HG03439 (cell line): ENCODE data around the gene ALLC.

Experiments used
- ATAC-seq: cut with Tn5 transposase; IDR thresholded peaks from one replicate; pipeline ENCODE4 v1.9.1; 2021; ENCODE audit warnings: mild to moderate bottlenecking, moderate library complexity; ENCODE audit not compliant: unreplicated experiment

ALLC gene

DNA sequence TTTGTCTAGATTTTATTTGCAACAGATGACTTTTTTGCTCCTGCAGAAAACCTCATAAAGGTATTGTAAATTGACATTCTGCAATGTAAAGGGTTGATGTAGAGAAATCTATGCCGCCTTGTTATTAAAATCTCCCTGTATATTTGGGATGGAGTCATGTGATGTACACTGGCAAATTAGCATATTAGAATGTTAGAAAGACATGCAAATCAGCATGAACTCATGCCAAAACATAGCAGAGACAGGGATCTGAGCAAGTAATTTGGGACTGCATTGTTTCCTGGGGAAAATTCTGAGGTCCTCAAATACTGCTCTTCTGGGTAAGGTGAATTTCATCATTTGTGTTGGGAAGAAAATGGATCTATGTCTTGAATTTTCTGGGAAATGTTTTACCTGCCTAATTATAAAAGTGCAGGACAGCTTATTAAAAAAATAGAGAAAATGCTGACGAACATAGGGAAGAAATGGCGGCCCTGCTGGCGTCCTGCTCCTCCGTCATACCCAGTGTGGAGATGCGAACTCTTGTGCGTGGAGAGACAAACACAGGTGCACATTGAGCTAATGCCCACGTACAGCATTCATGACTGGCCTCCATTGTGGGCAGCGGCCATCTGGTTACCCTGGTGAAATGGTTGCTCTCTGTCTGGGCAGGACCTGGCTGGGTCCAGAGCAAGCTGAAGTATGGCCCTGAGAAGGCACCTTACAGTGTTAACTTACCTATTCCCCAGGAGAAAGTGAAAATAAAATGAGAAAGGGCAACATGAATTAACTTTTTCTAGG, 16.3 kb downstream of the ALLC start:
- ATAC-seq, result no peak

DNA sequence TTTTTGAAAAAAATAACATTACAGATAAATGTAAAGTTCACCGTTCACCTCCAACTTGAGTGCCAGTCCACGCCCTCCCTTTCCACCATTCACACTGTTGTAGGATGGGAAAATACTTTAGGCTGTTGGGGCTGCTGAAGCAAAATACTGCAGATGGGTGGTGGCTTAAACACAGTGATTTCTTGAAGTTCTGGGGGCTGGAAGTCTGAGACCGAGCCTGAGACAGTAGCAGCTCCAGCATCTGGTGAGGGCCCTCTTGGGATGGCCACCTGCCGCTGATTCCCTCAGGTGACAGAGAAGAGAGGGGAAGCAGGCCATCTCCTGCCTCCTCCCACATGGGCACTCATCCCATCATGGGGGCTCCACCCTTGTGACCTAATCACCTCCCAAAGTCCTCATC, 17.7 kb downstream of the ALLC start:
- ATAC-seq, result no peak

DNA sequence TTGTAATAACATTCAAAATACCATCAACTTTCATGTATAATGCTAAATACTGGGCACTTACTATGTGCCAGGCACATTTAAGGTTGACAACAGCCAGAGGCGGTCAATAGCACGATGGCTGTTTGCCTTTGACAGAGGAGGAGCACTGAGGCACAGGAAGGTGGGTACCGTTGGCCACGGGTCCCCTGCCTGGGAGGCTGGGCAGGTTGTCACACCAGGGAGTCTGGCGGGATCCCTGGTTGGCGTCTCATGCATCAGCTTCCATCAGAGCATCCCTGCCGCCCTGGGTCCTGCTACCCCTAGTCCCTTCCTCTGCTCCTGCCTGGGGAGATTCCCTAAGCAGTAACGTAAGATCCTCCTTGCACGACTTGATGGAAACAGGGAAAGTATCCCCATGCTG, 19.4 kb downstream of the ALLC start:
- no peak for ATAC-seq

DNA sequence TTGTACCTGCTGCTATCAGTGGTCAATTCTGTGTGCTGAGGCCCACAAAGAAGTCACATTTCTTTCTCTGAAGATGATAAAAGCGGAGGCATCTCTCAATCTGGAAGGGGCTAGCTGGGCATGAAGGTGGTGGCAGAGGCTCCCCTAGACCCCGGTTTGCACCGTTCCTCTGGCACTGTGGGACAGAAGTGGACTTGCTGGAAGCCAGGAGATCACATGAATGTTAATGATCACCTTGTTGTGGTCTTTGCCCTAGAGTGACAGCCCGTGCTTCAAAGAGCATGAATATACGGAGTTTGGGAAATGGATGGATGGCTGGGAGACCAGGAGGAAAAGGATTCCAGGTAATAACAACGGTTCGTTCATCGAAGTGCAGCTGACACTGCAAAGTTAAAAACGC, 20.2 kb downstream of the ALLC start:
- no peak for ATAC-seq

DNA sequence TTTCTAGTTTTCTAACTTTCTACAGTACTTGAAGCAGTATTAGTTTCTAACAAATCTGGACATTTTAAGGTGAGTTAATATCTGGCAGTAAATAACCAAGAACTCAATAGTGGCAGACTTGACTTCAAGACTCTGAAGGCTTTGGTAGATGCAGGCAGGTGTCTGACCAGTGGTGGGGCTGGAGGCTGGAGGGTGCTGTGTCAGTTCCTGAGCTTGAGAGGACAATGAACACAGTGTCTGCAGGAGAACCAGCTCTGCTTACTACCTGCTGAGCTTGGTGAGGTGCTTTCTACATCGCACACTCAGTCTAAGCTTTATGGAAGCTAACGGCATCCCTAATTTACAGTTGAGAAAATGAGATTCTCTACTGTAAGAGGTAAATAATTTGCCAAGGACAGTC, 21.2 kb downstream of the ALLC start:
- no peak for ATAC-seq

DNA sequence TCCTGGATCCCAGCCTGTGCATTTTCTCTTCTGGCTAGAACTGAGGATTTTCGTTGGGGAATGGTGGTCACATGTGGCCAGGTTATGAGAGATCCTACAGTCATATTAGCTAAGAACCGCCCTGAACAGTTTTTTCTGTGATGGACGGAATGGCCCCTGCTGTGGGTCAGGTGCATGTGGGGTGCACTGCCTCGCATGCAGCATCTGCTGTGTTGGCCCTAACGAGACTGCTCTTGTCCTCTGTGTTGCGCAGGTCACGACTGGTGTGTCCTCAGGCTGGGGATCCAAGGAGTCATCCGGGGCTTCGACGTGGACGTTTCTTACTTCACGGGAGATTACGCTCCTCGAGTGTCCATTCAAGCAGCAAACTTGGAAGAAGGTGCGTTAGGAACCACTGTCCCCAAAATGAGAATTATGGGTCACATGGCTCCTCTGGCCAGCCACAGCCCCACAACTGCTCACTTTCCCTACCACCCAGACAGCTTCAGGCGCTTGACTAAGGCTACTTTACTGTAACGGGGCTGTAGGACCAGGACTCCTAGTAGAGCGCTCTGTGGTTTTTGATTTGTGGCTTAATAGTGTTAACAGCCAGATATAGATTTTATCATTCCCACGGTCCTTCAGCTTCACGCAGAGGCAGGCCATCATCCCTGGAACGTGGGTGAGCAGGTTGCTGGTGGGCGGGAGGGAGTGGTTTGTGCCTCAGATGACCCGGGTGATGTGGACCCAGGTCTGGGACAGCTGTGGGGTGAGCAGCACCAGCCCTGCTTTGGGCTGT, 21.8 kb downstream of the ALLC start:
- no peak for ATAC-seq

DNA sequence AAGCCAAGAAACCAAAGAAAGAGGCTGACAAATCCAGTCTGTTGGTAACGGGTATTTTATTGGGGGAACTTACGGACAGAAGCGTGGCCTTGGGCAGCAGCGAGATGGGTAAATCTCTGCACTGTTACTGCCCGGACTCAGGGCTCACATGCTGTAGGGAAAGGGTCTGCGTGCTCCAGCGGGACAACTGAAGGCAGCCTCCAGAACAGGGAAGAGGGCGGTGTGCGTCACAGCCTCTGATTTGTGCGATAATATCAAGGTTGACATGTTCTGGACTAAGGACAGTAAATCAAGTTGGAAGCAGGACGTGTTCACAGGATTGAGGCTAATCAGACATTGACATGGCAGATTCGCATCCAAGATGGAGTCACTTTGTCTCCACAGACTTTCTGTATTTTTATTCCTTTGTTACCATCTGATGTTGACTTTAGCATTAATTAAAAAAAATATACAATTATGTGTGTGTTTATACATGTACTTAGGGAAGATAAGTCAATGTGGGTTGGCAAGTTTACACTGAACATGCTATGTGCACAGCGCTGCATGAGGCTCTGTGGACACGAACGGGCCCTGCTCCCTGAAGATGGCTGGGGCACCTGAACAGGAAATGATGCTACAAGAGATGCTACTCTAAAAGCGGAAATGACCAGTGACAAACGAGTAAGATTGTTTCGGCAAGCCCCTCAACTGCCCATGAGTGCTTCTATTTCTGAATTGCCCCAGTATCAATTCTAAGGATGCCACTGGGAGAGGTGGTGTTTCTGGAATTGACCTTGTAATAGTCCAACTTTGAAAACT, 22.7 kb downstream of the ALLC start:
- no peak for ATAC-seq

DNA sequence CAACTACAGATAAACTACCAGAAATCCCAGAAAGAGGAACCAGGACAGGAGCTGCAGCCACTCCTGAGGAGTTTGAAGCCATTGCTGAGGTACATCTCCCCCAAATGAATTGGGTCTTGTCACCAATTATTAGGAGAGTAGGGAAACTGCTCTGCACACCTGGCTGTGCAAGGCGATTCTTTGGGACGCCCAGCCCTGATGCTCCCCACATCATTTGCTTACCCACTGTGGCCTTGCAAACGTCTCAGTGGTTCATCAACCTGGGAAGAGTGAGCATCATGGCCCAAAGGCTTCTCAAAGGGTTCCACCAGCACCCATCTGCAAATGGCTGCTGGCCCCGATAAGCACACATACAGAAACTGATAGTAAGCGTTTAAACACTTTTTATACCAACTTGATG, 23.6 kb downstream of the ALLC start:
- ATAC-seq, result no peak

DNA sequence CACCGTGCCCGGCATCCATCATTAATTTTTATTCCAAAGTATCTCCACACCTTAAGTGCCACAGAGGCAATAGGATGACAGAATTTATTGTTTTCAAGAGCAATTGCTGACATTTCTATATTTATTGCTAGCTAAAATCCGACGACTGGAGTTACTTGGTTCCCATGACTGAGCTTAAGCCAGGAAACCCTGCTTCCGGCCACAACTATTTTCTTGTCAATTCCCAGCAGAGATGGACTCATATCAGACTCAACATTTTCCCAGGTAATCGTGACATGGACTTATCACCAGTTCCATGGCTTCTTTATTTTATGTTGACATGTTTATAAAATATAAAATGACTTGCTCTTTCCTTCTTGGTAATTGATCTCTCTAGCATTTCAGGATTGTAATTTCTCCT, 24.8 kb downstream of the ALLC start:
- no peak for ATAC-seq

DNA sequence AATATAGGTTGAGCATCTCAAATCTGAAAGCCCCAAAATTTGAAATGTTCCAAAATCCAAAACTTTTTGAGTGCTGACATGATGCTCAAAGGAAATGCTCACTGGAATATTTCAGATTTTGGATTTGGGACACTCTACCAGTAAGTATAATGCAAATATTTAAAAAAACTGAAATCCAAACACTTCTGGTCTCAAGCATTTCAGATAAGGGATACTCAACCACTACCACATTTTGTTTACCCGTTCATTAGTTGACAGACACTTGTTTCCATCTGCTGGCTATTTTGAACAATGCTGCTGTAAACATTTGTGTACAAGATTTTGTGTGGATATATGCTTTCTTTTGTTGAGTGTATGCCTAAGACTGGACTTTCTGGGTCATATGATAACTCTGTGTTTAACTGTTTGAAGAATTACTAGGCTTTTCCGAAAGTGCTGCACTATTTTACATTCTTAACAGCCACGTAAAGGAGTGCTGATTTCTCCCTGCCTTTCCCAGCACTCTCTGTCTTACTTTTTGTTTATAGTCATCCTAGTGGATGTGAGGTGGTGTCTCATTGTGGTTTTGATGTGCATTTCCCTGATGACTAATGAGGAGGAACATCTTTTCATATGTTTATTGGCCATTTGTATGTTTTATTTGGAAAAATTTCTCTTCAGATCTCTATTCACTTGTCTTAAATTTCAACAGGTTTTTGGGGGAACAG, 25.9 kb downstream of the ALLC start:
- ATAC-seq, result no peak

DNA sequence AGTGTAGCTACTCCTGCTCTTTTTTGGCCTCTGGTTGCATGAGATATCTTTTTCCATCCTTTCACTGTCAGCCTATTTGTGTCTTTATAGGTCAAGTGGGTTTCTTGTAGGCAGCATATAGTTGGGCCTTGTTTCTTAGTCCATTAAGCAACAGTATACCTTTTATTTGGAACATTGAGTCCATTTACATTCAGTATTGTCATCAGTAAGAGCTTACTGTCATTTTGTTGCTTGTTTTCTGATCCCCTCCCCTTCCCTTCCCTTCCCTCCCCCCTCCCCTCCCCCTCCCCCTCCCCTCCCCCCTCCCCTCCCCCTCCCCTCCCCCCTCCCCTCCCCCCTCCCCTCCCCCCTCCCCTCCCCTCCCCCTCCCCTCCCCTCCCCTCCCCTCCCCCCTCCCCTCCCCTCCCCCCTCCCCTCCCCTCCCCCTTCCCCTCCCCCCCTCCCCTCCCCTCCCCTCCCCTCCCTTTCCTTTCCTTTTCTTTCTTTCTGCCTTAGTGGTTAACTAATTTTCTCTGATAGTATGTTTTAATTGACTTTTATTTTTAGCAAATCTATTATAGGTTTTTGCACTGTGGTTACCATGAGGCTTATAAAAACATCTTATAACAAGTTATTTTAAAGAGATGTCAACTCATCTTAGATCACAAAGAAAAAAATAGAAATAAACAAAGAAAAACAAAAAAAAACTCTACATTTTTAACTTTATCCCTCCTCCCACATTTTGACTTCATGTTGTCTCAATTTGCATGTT, 32.2 kb downstream of the ALLC start:
- ATAC-seq, result no peak

DNA sequence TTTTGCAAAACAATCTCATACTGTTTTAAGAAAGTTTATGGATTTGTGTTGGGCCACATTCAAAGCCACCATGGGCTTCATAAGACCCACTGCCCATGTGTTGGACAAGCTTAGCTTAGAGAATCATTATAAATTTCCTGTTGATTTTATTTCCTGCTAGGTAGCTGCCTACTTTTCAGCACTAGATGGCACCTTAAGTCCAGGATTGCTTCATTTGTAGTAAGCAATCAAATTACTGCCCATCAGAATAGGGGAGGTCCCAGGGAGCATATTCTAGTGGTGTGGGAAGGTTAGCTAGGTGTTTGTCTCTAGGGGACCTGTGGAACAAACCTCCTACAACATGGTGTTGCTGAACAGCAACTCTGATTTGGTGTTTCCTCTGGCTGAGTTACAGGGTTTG, 34.4 kb downstream of the ALLC start:
- ATAC-seq, result no peak

DNA sequence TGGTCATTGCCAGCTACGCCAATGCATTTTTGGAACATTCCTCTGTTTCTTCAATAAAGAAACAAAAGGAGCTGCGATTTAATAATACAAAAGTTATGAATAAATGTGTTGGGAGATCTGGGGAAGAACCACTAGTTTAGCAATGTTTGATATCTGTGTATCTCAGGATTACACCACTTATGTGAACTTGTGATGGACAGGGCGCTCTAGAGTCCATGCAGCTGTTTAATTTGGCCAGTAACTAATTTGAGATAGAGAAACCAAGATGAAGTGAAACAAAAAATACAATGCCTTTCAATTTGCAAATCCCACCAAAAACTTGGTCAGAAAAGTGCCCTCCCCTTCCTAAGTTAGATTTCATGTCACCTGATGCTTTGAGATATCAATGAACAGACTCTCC, 38.5 kb downstream of the ALLC start:
- ATAC-seq, result no peak

DNA sequence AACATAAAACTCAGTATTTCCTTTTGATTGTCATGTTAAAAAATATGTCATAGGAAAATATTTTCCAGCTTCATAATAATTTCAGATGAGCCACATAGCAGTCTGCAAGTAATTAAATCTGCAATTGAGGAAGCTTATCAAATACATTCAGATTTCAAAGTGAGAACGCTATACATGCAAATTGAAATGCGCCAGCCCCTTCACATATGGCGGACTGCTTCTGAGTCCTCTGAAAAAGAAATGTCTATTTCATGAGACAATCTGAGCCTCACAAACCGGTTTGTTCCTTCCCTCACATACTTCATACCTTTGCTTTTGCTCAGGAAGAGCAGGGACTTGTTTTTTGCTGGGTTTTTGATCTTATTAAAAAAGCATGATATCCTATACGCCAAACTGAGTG, 43.1 kb downstream of the ALLC start:
- no peak for ATAC-seq

DNA sequence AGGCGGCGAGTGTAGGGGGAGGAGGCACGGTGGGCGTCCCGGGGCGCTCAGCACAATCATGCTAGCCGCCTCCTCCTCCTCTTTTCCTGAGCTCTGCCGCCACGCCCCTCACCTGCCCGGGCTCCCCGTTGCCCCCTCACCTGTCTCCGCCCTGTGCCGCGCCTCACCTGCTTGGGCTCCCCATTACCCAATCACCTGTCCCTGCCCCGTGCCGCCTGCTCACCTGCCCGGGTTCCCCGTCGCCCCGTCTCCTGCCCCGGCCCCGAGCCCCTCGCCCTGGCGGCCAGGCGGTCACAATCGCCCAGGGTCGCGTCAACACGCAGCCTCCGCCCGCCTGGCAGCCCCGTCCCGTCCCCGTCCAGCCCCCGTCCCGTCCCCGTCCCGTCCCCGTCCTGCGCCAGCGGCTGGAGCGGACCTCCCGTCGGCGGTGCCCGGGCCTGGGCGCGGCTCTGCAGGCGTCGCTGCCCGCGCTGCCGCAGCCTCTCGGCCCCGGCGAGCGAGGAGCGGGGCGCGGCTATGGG, 45.3 kb downstream of the ALLC start, which contains the start of gene DCDC2C:
TSS of gene DCDC2C (plus strand) at position 340 of the 521 bp plus-strand sequence. CDS start at position 517, 177 bp downstream.
- ATAC-seq, result no peak

DNA sequence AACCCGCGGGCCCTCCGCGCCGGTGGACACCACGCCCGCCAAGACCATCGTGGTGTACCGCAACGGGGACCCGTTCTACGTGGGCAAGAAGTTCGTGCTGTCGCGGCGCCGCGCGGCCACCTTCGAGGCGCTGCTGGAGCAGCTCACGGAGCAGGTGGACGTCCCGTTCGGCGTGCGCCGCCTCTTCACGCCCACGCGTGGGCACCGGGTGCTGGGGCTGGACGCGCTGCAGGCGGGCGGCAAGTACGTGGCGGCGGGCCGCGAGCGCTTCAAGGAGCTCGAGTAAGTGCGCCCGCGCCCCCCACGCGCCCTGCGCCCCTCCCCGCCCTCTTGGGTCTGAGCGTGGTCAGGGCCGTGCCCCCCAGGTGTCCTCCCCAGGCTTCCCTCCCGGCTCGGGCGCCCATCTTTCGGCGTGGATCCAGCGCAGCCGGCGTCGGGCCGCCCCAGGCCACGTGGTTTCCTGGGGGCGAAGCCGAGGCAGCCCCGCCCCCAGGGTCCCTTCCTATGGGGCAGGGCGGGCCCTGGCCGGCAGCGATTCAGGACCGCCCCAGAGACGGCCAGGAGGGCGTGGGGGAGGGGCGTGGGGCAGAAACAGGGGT, 45.9 kb downstream of the ALLC start:
- no peak for ATAC-seq

DNA sequence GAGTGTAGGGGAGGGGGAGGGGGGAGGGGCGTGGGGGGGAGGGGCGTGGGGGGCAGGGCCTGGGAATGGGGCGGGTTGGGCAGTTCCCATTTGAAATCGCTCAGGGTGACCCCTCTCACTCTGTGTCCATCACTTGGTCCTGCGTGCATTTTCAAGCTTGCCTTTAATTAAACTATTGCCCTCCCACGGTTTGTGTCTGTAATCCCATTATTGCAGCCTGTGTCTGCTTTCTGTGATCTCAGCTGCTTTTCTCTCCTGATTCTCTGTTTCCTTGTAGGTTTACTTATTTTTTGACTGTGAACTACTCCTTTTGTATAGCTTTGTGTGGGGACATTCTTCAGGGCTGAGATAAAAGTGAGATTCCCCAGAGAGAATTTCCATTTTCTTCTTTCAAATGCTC, 46.7 kb downstream of the ALLC start:
- ATAC-seq, result no peak

DNA sequence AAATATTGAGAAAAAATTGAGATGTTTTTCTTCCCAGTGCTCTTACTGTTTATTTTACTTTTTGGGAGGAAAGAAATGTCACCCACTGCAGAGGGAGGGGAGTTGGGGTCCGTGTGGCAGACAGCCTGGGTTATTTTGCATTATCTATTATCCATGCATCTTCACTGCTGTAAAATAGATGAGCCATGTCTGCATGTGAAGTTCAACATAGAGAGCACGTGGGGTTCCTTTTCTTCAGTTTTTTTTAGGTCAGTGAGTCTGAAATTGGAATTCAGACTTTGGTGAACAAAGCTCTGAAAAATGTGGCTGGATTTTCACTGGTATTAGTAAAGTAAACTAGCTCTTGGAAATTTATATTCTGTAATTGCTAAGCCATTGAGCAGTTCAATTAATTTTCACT, 47.8 kb downstream of the ALLC start:
- ATAC-seq, result no peak

DNA sequence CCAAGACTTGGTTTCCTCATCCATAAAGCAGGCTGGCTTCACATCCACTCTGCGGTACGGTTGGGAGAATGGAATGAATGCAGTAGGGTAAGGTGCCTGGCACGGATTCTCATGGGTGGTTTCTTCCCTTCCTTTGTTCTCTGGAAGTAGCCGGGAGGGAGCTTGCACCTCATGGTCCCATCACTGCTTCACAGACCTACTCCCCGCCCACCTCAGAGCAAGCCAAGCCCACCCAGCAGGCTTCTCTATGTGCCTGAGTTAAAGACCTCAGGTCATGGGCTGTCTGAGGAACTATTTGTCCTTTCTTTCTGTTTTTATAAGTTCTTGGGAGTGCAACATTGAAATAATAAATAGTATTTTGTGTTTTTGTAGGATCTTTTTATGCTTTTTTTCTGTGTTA, 48.9 kb downstream of the ALLC start:
- ATAC-seq, result no peak

DNA sequence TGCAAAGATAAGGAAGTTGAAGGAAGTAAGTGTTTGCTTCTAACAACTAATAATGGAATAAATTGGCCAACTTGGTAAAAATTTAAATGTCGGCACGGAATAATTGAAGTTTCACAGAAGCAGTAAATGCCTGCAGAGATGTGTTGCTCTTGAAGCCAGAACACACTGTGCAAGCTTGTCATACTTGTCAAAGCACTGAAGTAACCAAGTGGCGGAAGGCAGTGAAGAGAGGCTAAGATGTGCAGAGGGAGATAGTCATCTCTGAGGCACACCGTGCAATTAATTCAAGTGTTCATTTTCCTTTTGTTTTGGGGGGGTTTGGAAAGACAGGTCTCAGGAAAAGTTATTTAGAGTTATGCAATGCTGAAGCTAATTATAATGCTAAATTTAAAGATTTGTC, 50.6 kb downstream of the ALLC start:
- no peak for ATAC-seq
